OCI-LY3 (cell line): ENCODE results near the gene MAML2.

ENCODE experiments used
- H2AFZ ChIP-seq: fragments of 200-600, 300-600 bp; shearing (Covaris generic); 2 replicates; pipeline ENCODE4 v1.6.0; 2014; ENCODE audit warnings: antibody characterized with exemption, low read depth, low read length
- H3K27ac ChIP-seq: fragments of 200-600, 300-600 bp; sonication (generic); 2 replicates; pipeline ENCODE4 v1.5.1; 2014; ENCODE audit warnings: mild to moderate bottlenecking, low read length, moderate library complexity, mixed read lengths
- H3K27me3 ChIP-seq: fragments of 200-600, 300-600 bp; sonication (generic); 2 replicates; pipeline ENCODE4 v1.6.1; 2014; ENCODE audit warnings: low read depth, low read length, mixed read lengths
- H3K36me3 ChIP-seq: fragments of 200-600, 300-600 bp; sonication (generic); replicated peaks from 2 replicates; pipeline ENCODE3; 2014; ENCODE audit warnings: low read depth, low read length, mixed read lengths
- H3K4me1 ChIP-seq: fragments of 300-600, 200-600 bp; sonication (generic); 2 replicates; pipeline ENCODE4 v1.6.1; 2014; ENCODE audit warnings: low read length, mixed read lengths
- H3K4me2 ChIP-seq: fragments of 200-600, 300-600 bp; sonication (generic); 2 replicates; pipeline ENCODE4 v1.6.1; 2014; ENCODE audit warnings: low read length, mixed read lengths
- H3K4me3 ChIP-seq: fragments of 300-600, 200-600 bp; sonication (generic); 2 replicates; pipeline ENCODE4 v1.5.1; 2014; ENCODE audit warnings: antibody characterized with exemption, mild to moderate bottlenecking, low read length, moderate library complexity
- H3K79me2 ChIP-seq: fragments of 300-600, 200-600 bp; shearing (Covaris generic); 2 replicates; pipeline ENCODE4 v1.6.1; 2014; ENCODE audit warnings: mild to moderate bottlenecking, low read length, mixed read lengths
- H3K9ac ChIP-seq: fragments of 300-600, 200-600 bp; shearing (Covaris generic); 2 replicates; pipeline ENCODE4 v1.6.0; 2014; ENCODE audit warnings: mild to moderate bottlenecking, low read length, moderate library complexity
- H3K9me3 ChIP-seq: fragments of 200-600, 300-600 bp; shearing (Covaris generic); 2 replicates; pipeline ENCODE4 v1.6.1; 2014; ENCODE audit warnings: low read length, mixed read lengths; ENCODE audit not compliant: insufficient read depth
- H4K20me1 ChIP-seq: fragments of 200-600, 300-600 bp; sonication (generic); 2 replicates; pipeline ENCODE4 v1.6.1; 2016; ENCODE audit warnings: low read length, mixed read lengths; ENCODE audit not compliant: insufficient read depth
- CTCF ChIP-seq: fragments of 200-600, 300-600 bp; sonication (generic); IDR thresholded peaks from 2 replicates; pipeline ENCODE4 v1.5.1; 2014; ENCODE audit warnings: antibody characterized with exemption, low read length, low read depth
- EZH2phosphoT487 ChIP-seq: fragments of 200-600 bp; shearing (Covaris generic); IDR thresholded peaks from 2 replicates; pipeline ENCODE4 v1.6.1; 2018; ENCODE audit warnings: antibody characterized with exemption, mixed run types, low read depth

Gene MAML2

DNA sequence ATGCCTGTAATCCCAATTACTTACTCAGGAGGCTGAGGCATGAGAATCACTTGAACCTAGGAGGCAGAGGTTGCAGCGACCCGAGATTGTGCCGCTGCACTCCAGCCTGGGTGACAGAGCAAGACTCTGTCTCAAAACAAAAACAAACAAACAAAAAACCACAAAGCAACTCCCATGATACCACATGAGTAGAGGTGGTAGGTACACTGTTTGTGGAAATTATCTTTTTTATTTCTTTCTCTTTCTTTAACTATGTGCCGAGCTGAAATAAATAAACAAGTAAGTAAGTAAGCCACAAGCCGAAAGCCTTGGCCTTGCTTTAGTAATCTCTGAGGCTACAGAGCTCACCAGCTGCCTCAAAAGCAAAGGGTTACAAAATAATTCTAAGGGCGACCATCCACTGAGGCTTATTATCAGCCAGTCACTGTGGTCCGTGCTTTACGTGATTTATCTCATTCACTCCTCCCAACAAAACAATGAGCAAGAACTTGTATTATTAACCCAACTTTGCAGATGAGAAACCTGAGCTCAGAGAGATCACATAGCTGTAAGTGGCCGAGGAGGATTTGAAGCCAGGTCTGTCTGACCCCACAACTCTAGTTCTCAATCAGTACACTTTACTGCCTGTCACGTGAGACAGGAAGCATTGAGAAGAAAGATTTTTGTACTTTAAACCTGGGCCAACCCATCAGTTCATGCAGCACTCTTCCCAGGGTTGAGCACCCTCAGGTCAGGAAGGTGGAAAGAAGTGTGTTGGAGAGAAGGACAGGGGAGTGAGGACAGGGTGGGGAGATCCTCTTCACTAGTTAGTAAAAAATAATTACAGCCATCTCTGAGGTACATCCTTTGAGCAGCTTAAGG, 349.3 kb downstream of the MAML2 start:
- Histone ChIP-seq H3K9ac (no peak overlapping the region), H3K27me3 (no peaks in the 10 kb centered on the region), H3K4me3 (no peak overlapping the region), H2AFZ (no peak overlapping the region), H3K79me2 (no peaks in the 10 kb centered on the region), H4K20me1 (no peaks in the 10 kb centered on the region), H3K27ac (no peak overlapping the region), H3K4me2 (no peak overlapping the region), H3K9me3 (no peaks in the 10 kb centered on the region), H3K4me1 (no peaks in the 10 kb centered on the region), H3K36me3 (no peaks in the 10 kb centered on the region)
- no peak for TF ChIP-seq CTCF
- no peak for TF ChIP-seq EZH2phosphoT487

DNA sequence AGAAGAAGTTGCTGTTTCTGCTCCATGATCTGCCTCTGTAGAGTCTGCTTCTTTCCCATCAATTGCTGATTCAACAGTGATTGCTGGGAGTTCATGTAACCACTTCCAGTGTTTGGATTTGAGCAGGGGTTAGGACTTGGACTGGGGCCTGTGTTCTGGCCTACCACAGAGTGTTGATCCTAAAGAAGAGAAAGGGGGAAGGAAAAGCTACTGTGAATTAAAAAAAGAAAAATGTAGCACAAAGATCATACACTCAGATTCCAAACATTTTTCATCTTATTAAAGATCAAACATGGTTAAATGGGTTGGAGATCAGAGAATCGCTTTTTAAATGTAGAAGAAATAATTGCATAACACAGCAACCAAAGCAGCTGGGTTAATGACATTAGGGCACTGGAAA, 351.4 kb downstream of the MAML2 start:
- H3K79me2 ChIP-seq, result no peaks in the 10 kb centered on the region
- H3K9me3 ChIP-seq, result no peaks in the 10 kb centered on the region
- H3K9ac ChIP-seq, result no peak overlapping the region
- H3K36me3 ChIP-seq, result no peaks in the 10 kb centered on the region
- no peak overlapping the region for H3K27ac ChIP-seq
- H4K20me1 ChIP-seq, result no peaks in the 10 kb centered on the region
- TF ChIP-seq EZH2phosphoT487, result no peak
- no peak for TF ChIP-seq CTCF
- no peak overlapping the region for H2AFZ ChIP-seq
- no peak overlapping the region for H3K4me2 ChIP-seq
- H3K4me3 ChIP-seq, result no peak overlapping the region
- no peaks in the 10 kb centered on the region for H3K4me1 ChIP-seq
- H3K27me3 ChIP-seq, result no peaks in the 10 kb centered on the region

DNA sequence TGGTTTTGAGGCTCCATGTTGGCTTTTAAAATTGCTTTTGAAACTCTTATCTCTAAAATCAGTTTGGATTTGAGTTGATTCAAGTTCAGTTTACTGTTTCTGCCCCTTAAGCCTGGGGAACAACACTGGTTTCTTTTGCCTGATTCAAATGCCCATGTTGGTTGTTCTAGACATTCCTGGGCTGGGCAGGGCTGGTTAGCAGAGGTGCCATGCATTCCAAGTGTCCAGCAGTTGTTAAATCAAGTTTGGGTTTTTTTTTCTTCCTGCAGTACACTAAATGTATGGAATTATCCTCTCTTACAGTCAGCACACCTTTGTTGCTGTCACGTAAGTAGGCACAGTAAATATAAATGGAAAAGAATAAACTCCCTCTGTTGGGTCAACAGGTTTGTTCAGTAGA, 351.9 kb downstream of the MAML2 start:
- no peaks in the 10 kb centered on the region for H3K9me3 ChIP-seq
- no peaks in the 10 kb centered on the region for H3K27me3 ChIP-seq
- no peak overlapping the region for H3K4me3 ChIP-seq
- no peaks in the 10 kb centered on the region for H3K79me2 ChIP-seq
- H3K4me1 ChIP-seq, result no peaks in the 10 kb centered on the region
- TF ChIP-seq EZH2phosphoT487, result no peak
- TF ChIP-seq CTCF, result no peak
- no peak overlapping the region for H3K4me2 ChIP-seq
- H3K9ac ChIP-seq, result no peak overlapping the region
- H3K36me3 ChIP-seq, result no peaks in the 10 kb centered on the region
- no peak overlapping the region for H2AFZ ChIP-seq
- no peak overlapping the region for H3K27ac ChIP-seq
- no peaks in the 10 kb centered on the region for H4K20me1 ChIP-seq

GRCh38 chr11:95989780-95990179, 353.2 kb downstream of the MAML2 start:
- H3K27me3 ChIP-seq, result no peaks in the 10 kb centered on the region
- H2AFZ ChIP-seq, result no peak overlapping the region
- H4K20me1 ChIP-seq, result no peaks in the 10 kb centered on the region
- no peak overlapping the region for H3K9ac ChIP-seq
- H3K4me1 ChIP-seq, result no peaks in the 10 kb centered on the region
- no peak overlapping the region for H3K4me2 ChIP-seq
- TF ChIP-seq EZH2phosphoT487 (no peak), CTCF (no peak)
- no peaks in the 10 kb centered on the region for H3K9me3 ChIP-seq
- H3K79me2 ChIP-seq, result no peaks in the 10 kb centered on the region
- no peak overlapping the region for H3K27ac ChIP-seq
- H3K4me3 ChIP-seq, result no peak overlapping the region
- H3K36me3 ChIP-seq, result no peaks in the 10 kb centered on the region
